SH-SY5Y (cell line): Measurements from ENCODE around the gene AHI1.

Experiments used
- GATA2 ChIP-seq: IDR thresholded peaks from 2 replicates; pipeline ENCODE4 v1.6.1; 2011; ENCODE audit warnings: mild to moderate bottlenecking, low read depth, low read length
- GATA3 ChIP-seq: IDR thresholded peaks from 2 replicates; pipeline ENCODE4 v1.6.1; 2011; ENCODE audit warnings: low read depth, mild to moderate bottlenecking, low read length, moderate library complexity

AHI1 gene

GRCh38 chr6:135251498-135252441 is 245.8 kb downstream of the AHI1 start:
- TF ChIP-seq GATA3: no peak
- TF ChIP-seq GATA2: no peak

- TF ChIP-seq GATA2 (no peak), GATA3 (no peak)
Observed at GRCh38 chr6:135250751-135251497, 246.6 kb downstream of the AHI1 start.

GRCh38 chr6:135250234-135250633 is 247.3 kb downstream of the AHI1 start:
- TF ChIP-seq GATA2 (no peak), GATA3 (no peak)

- TF ChIP-seq GATA3: no peak
- TF ChIP-seq GATA2: no peak
Observed at GRCh38 chr6:135244805-135245204, 252.7 kb downstream of the AHI1 start.

GRCh38 chr6:135243871-135244796 is 253.4 kb downstream of the AHI1 start:
- TF ChIP-seq GATA3 (no peak), GATA2 (no peak)

GRCh38 chr6:135240711-135241110 is 256.8 kb downstream of the AHI1 start:
- TF ChIP-seq GATA3 (no peak), GATA2 (no peak)

GRCh38 chr6:135236732-135237131 is 260.8 kb downstream of the AHI1 start:
- TF ChIP-seq GATA3 (no peak), GATA2 (no peak)

- TF ChIP-seq GATA2 (no peak), GATA3 (no peak)
Observed at GRCh38 chr6:135236319-135236718, 261.2 kb downstream of the AHI1 start.

GRCh38 chr6:135235716-135236115 is 261.8 kb downstream of the AHI1 start:
- TF ChIP-seq GATA2 (no peak), GATA3 (no peak)

GRCh38 chr6:135234492-135234780 is 263.1 kb downstream of the AHI1 start:
- TF ChIP-seq GATA3: no peak
- no peak for TF ChIP-seq GATA2

- TF ChIP-seq GATA2: no peak
- TF ChIP-seq GATA3: no peak
Observed at GRCh38 chr6:135233686-135234491, 263.7 kb downstream of the AHI1 start.
